Endothelial cell of umbilical vein (primary cell): ENCODE results near the gene APBA3.

Experiments used
- CTCF ChIP-seq, 2 donors: IDR thresholded peaks; 1 replicate in 1 of 2; 2 replicates in 1 of 2; pipeline ENCODE4 v1.5.1; 2011; ENCODE audit warnings: low read length in 2 of 2, mild to moderate bottlenecking in 2 of 2, moderate library complexity in 2 of 2, control low read depth in 1 of 2, inconsistent platforms in 1 of 2, low read depth in 1 of 2; ENCODE audit not compliant: insufficient read depth in 1 of 2; ENCODE audit errors: extremely low read depth in 1 of 2
- MAX ChIP-seq: IDR thresholded peaks from 2 replicates; pipeline ENCODE4 v1.6.1; 2011; ENCODE audit not compliant: insufficient read depth, insufficient read length
- POLR2A ChIP-seq: IDR thresholded peaks from 2 replicates; pipeline ENCODE4 v1.6.1; 2012; ENCODE audit warnings: low read depth, mild to moderate bottlenecking, control low read depth, low read length

- TF ChIP-seq CTCF (IDR thresholded peaks at IDR 0.05; ENCODE audit: extremely low read depth in 1 of 2, insufficient read depth in 1 of 2, low read depth in 1 of 2, low read length in 2 of 2), result no peak
- TF ChIP-seq MAX, result no peak
- TF ChIP-seq POLR2A, result no peak
Measured at GRCh38 chr19:3720349-3720917, 41.1 kb downstream of the APBA3 start.
